HG03457 (cell line): ENCODE measurements around the gene RING1.
"Not testable (repeated sequence)": the region's sequence is repeated elsewhere in the genome, so short reads cannot be mapped to it uniquely, and the experiment has no call there.

Experiments used
- ATAC-seq: cut with Tn5 transposase; IDR thresholded peaks from one replicate; pipeline ENCODE4 v1.9.1; 2021; ENCODE audit warnings: moderate number of reproducible peaks; ENCODE audit not compliant: unreplicated experiment

Gene RING1

DNA sequence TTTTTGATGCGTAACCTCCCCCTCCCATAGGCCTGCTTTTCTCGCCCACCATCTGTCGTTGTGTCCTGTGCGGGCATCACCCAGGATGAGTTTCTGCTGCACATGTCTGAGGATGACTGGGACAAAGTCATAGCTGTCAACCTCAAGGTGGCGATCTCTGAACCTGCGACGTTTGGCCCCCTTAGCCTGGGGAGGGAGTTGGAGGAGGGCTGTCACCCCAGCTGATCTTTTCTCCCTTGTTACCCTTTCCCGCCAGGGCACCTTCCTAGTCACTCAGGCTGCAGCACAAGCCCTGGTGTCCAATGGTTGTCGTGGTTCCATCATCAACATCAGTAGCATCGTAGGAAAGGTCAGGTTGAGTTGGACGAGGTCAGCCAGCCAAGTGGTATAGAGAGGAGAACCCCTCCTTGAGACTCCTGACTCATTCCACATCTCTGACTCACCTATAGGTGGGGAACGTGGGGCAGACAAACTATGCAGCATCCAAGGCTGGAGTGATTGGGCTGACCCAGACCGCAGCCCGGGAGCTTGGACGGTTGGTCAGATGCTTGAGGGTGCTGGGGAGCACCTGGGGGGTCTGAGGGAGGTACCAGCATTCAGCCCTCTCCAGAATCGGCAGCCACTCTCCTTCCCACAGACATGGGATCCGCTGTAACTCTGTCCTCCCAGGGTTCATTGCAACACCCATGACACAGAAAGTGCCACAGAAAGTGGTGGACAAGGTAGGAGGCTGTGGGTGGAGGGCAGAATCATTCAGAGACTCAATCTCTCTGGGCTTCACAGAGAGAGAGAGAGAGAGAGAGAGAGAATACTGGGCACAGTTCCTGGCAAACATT is 2.9 kb upstream of the RING1 start:
- ATAC-seq = no peak

DNA sequence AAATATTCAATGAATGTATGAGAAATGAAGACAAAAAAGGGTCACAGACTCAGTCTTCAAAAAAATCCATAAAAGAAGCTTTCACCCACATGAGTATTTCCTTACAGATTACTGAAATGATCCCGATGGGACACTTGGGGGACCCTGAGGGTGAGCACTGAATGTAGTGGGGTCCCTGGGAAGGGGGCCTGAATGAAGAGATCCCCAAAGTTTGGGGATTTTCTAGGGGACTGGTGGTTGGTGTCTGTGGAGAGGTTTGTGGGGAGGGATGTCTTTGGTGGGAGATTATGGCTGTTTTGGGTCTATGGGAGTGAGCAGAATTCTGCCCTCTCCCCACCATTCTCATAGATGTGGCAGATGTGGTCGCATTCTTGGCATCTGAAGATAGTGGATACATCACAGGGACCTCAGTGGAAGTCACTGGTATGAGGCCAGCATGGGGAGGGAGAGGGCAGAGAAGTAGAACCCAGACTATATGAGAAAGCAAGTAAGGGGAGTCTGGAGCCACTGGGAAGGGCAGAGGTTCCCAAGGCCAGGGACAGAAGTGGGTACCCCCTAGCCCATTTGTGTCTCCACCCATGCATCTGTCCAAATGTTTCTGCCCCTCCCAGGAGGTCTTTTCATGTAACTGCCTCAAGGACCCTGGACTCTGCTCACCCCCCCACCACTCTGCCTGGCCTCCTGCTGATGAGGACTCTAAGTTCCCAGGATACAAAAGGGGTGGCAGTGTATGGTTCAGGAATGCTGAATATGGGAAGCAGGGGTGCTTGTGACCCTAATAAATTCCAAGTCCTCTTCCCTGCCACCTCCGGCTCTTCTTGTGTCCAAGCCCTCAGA is 2.1 kb upstream of the RING1 start:
- no peak for ATAC-seq

- ATAC-seq = no peak
These were observed 1.3 kb upstream of the RING1 start for GRCh38 chr6:33206864-33207551.

DNA sequence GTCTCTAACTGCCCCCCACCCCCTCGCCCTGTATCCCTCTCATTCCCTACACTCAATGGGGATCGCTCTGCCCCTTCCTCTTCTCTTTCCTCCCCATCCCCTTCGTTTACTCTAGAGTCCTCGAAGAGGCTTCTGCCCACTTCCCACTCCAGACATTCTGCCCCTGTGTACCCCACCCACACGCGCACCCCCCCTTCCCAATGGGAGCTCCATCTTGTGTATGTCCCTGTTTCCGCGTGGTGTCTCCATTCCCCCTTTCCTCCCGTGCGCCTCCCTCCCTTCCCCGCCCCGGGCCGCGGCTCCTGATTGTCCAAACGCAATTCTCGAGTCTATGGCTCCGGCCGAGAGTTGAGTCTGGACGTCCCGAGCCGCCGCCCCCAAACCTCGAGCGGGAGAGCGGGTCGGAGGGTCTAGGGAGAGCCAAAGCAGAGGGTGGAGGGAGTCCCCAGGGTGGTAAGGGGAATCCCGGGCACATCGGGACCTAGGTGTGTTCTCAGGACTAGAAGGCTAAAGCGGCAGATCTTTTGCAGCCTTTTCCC is 679 bp upstream of the RING1 start:
- ATAC-seq = no peak

DNA sequence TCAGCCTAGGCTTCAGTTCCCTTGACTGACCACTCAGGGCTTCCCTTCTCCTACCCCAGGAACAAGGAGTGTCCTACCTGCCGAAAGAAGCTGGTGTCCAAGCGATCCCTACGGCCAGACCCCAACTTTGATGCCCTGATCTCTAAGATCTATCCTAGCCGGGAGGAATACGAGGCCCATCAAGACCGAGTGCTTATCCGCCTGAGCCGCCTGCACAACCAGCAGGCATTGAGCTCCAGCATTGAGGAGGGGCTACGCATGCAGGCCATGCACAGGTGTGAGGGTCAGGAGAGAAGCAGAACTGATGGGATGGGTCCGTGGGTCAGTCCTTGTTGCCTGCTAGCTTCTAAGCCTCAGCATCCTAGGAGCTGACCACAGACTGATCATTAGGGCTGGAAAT is 1.6 kb downstream of the RING1 start:
- no peak for ATAC-seq

GRCh38 chr6:33211136-33211535 is 2.8 kb downstream of the RING1 start:
- no peak for ATAC-seq

DNA sequence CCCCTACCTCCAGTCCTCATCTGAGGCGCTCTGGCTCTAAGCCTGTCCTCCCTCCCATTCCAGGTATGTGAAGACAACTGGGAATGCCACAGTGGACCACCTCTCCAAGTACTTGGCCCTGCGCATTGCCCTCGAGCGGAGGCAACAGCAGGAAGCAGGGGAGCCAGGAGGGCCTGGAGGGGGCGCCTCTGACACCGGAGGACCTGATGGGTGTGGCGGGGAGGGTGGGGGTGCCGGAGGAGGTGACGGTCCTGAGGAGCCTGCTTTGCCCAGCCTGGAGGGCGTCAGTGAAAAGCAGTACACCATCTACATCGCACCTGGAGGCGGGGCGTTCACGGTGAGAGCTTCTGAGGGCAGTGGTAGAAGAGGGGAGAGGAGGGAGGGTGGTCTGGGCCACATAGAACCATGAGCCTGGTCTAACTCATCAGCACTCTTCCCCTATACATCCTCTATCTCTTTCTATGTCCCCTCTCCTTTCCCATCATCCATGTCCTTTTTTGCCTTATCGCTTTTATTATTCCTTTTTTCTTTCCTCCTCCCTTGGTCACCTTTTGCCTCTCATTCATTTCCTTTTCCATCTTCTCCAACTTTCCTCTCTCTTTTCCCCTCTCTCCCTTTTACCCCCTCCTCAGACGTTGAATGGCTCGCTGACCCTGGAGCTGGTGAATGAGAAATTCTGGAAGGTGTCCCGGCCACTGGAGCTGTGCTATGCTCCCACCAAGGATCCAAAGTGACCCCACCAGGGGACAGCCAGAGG is 3.5 kb downstream of the RING1 start:
- no peak for ATAC-seq

GRCh38 chr6:33212857-33213165 is 4.5 kb downstream of the RING1 start:
- no peak for ATAC-seq

DNA sequence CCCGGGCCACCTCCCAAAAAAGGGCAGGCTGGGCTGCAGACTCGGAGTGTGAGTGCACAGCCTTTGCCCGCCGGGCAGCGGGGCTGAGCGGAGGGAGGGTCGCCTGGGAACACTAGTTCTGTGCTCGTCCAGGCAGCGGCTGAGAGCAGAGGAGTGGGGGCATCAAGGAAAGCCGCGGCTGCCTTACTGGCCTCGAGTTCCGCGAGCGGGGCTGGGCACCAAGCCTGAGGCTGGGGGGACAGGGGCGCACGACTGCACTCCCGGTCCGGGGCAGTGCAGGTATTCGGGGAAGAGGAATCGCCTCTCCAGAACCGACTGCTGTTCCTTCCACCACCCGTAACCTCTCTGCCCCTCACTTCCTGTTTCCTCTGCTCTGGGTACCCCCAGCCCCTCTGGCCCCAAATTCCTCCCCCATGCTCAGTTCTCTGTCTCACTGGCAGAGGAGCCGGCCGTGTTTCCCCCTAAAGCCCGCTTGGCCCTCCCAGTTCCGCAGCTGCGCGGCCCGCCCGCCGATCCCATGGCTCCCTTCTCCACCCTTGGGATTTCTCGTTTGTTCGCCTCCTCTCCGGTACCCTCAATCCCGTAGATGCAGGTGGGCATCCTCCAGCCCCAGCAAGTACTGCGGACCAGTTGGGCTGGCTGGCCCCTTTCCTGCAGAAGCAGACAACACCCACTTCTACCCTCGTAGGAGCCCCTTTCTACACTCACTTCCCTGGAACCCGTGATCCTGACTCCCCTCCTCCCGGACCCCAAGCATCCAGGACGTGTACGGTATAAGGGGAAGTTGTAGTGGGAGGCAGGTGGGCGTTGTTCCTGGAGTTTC is 5.1 kb downstream of the RING1 start:
- ATAC-seq = no peak

DNA sequence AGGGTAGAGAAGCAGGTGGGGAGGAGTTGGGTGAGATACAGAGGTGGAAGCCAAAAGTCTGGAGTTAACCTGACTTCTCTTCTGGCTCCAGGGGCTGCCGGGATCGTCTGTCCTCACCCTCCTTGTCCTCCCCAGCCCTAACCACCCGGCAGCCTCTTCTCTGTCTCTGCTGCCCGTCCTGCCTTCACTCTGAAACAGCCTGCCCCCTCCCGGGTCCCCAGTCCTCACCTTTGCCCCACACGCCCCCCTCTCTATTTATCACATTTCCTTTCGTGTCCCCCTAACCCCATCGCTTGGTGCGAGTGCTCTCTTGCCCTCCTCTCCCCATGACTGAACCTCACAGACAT is 5.7 kb downstream of the RING1 start:
- no peak for ATAC-seq

DNA sequence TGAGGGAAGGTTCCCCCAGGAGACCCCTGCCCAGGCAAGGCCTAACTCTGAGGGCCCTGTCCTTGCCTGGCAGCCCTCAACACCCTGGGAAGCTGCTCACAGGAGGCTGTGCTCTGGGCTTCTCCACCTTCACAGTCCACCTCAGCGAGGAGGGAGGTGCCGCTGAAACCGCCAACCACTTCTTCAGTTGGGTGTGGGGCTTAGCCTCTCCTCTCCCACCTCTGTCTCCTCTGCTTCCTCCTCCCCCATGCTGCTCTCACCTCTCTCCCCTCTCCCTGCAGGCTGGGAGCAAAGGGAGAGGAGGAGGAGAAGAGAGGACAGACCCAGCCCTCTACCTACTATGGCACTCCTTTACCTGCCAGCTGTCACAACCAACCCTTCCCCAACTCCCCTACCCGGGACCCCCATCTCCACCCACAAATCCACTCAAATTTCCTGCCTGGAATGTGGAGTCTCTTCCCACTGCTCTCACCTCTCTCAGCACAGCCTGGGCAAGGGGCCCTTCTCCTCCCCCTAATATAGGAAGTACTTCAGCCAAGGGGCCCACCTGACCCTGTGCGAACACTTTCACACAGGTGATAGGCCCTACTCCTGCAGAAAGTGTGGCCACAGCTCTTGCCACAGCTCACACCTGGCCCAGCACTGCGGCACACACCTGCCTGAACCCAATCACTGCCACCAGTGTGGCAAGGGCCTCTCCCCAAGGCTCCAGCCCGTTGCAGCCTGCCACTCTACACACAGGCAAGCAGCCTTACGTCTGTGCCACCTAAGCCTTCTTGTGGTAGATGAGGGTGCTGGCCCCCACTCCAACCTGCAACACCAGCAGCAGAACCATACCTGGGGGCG is 7.2 kb downstream of the RING1 start:
- no peak for ATAC-seq

GRCh38 chr6:33216117-33216649 is 7.9 kb downstream of the RING1 start:
- no peak for ATAC-seq

GRCh38 chr6:33217246-33217645 is 8.9 kb downstream of the RING1 start:
- ATAC-seq = no peak

GRCh38 chr6:33217681-33218080 is 9.4 kb downstream of the RING1 start:
- ATAC-seq = no peak

GRCh38 chr6:33226503-33227120 is 18.3 kb downstream of the RING1 start:
- ATAC-seq = not testable (repeated sequence)

DNA sequence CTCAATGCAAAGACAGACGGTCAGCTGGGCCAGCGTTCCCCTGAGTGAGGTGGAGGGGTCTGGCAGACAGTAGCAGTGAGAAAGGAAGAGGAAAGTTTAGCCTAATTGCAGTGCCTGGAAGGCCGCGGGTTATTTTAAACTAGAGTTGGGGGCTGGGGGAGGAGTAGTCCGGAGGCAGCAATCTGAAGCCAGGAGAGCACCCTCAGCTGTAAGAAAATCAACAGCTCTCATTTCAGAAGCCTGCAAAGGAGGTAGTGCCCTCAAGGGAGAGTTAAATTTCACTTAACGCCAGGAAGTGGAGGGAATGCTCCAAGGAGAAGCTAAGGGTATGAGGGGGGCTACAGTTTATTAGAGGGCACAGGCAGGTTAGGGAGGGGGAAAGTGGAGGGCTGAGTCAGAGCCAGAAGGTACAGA is 26.9 kb downstream of the RING1 start:
- ATAC-seq = no peak

GRCh38 chr6:33236328-33236727 is 28.0 kb downstream of the RING1 start:
- no peak for ATAC-seq

DNA sequence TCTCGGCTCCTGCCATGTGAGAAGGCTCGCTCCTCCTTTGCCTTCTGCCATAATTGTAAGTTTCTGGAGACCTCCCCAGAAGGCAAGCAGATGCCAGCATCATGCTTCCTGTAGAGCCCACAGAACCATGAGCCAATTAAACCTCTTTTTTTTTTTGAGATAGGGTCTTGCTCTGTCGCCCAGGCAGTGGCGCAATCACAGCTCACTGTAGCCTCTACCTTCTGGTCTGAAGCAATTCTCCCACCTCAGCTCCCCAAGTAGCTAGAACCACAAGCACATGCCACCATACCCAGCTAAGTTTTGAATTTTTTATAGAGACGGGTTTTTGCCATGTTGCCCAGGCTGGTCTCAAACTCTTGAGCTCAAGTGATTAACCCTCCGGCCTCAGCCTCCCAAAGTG is 28.6 kb downstream of the RING1 start:
- ATAC-seq = no peak
